Uterus (tissue), 4 donors: ENCODE measurements around the gene CDH13. TPM values are rescaled to one million over a fixed set of nuclear protein-coding genes. Genes with fewer than 3 reads are reported as not detected.

Experiments used
- DNase-seq, 2 donors: peaks; one replicate each; pipeline ENCODE4 v3.0.0-alpha.2; 2019 to 2020
- H3K27ac ChIP-seq, 2 donors: fragments of 200-600 bp; sonication (generic); 1 replicate in 1 of 2; 2 replicates in 1 of 2; pipeline ENCODE4 v1.5.1; 2016 to 2018
- H3K27me3 ChIP-seq, 2 donors: fragments of 200-600 bp; sonication (generic); one replicate each; pipeline ENCODE4 v1.5.1; 2018 to 2019; ENCODE audit warnings: control low read depth in 1 of 2
- H3K36me3 ChIP-seq, 2 donors: fragments of 200-600 bp; sonication (generic); one replicate each; pipeline ENCODE4 v1.5.1; 2019; ENCODE audit warnings: control low read depth in 1 of 2
- H3K4me1 ChIP-seq, 2 donors: fragments of 200-600 bp; sonication (generic); one replicate each; pipeline ENCODE4 v1.5.1; 2018 to 2019; ENCODE audit warnings: control low read depth in 1 of 2
- H3K4me3 ChIP-seq, 2 donors: fragments of 200-600 bp; sonication (generic); 1 replicate in 1 of 2; 2 replicates in 1 of 2; pipeline ENCODE4 v1.5.1; 2018 to 2019; ENCODE audit warnings: mild to moderate bottlenecking in 1 of 2
- H3K9me3 ChIP-seq, 2 donors: fragments of 200-600 bp; sonication (generic); one replicate each; pipeline ENCODE4 v1.5.1; 2019; ENCODE audit warnings: control low read depth in 1 of 2
- CTCF ChIP-seq, 4 experiments: fragments of 200-600 bp in 2 of 4; fragments of 450-650 bp in 2 of 4; sonication (generic) in 2 of 4; IDR thresholded peaks; one replicate each; pipeline ENCODE4 v1.5.1; 2016 to 2019; ENCODE audit warnings: antibody characterized with exemption in 4 of 4, mild to moderate bottlenecking in 2 of 4, moderate library complexity in 1 of 4
- POLR2A ChIP-seq, 2 donors: fragments of 450-650 bp; IDR thresholded peaks; one replicate each; pipeline ENCODE4 v1.6.1; 2016; ENCODE audit warnings: antibody characterized with exemption in 2 of 2, mild to moderate bottlenecking in 1 of 2, moderate library complexity in 1 of 2
- intact Hi-C: fragments of 100-400 bp; cut with DNase I; formaldehyde crosslinking; loops from one replicate; pipeline ENCODE4 v1.15.1; 2023; ENCODE audit warnings: low total_unique reads
- total RNA-seq, 4 donors: library from RNA; depleted of rRNA in 3 of 4; stranded (reverse); fragments of >200 nt in 3 of 4; gene quantifications; one replicate each; pipeline versions ENCODE4 v1.1.0 to v1.2.4, GENCODE V29; 2014 to 2023
- donor health status: DM: yes; HTN: yes; CAD: no.

The CDH13 gene
- total RNA-seq, 4 donors from 2014 or later = 49.1 to 99.4 (median 82.7) TPM

- no peak overlapping the region for H3K27ac ChIP-seq
- DNase-seq = no peak
- no peaks in the 10 kb centered on the region for H3K9me3 ChIP-seq
- intact Hi-C loops = no loop called here
- H3K27me3 ChIP-seq = no peaks in the 10 kb centered on the region
- H3K36me3 ChIP-seq = no peaks in the 10 kb centered on the region
- H3K4me1 ChIP-seq = no peaks in the 10 kb centered on the region
- H3K4me3 ChIP-seq = no peak overlapping the region
- TF ChIP-seq CTCF (IDR thresholded peaks at IDR 0.05) = no peak
- TF ChIP-seq POLR2A (IDR thresholded peaks at IDR 0.05) = no peak
Measured at GRCh38 chr16:83279251-83279650, 652.5 kb downstream of the CDH13 start.

- Histone ChIP-seq H3K9me3 (no peaks in the 10 kb centered on the region), H3K4me3 (no peak overlapping the region), H3K27ac (no peak overlapping the region), H3K4me1 (no peaks in the 10 kb centered on the region), H3K27me3 (no peaks in the 10 kb centered on the region), H3K36me3 (no peaks in the 10 kb centered on the region)
- TF ChIP-seq CTCF (IDR thresholded peaks at IDR 0.05) (no peak), POLR2A (IDR thresholded peaks at IDR 0.05) (no peak)
- intact Hi-C loops = no loop called here
- no peak for DNase-seq
Measured at GRCh38 chr16:83285921-83286320, 659.2 kb downstream of the CDH13 start.

GRCh38 chr16:83296505-83296904, 669.7 kb downstream of the CDH13 start:
- H3K27me3 ChIP-seq = no peaks in the 10 kb centered on the region
- H3K9me3 ChIP-seq = no peaks in the 10 kb centered on the region
- intact Hi-C loops = no loop called here
- H3K27ac ChIP-seq = no peak overlapping the region
- H3K4me1 ChIP-seq = no peaks in the 10 kb centered on the region
- no peak overlapping the region for H3K4me3 ChIP-seq
- TF ChIP-seq POLR2A (IDR thresholded peaks at IDR 0.05) (no peak), CTCF (IDR thresholded peaks at IDR 0.05) (no peak)
- DNase-seq = no peak
- H3K36me3 ChIP-seq = no peaks in the 10 kb centered on the region

GRCh38 chr16:83298541-83298940, 671.8 kb downstream of the CDH13 start:
- H3K27ac ChIP-seq = no peak overlapping the region
- H3K36me3 ChIP-seq = no peaks in the 10 kb centered on the region
- intact Hi-C loops = no loop called here
- H3K4me3 ChIP-seq = no peak overlapping the region
- DNase-seq = no peak
- no peaks in the 10 kb centered on the region for H3K27me3 ChIP-seq
- TF ChIP-seq POLR2A (IDR thresholded peaks at IDR 0.05) = no peak
- TF ChIP-seq CTCF (IDR thresholded peaks at IDR 0.05) = no peak
- no peaks in the 10 kb centered on the region for H3K4me1 ChIP-seq
- H3K9me3 ChIP-seq = no peaks in the 10 kb centered on the region

- intact Hi-C loops = no loop called here
- Histone ChIP-seq H3K36me3 (no peaks in the 10 kb centered on the region), H3K4me1 (no peaks in the 10 kb centered on the region), H3K4me3 (no peak overlapping the region), H3K27ac (no peak overlapping the region), H3K9me3 (no peaks in the 10 kb centered on the region), H3K27me3 (no peaks in the 10 kb centered on the region)
- TF ChIP-seq POLR2A (IDR thresholded peaks at IDR 0.05) = no peak
- no peak for TF ChIP-seq CTCF (IDR thresholded peaks at IDR 0.05)
- DNase-seq = no peak
Measured at GRCh38 chr16:83300326-83300725, 673.6 kb downstream of the CDH13 start.
